RPMI7951 (cell line): ENCODE data around the gene BOLA1. TPM values are rescaled to one million over a fixed set of nuclear protein-coding genes. Genes with fewer than 3 reads are reported as not detected.
"Not testable (repeated sequence)": the region's sequence is repeated elsewhere in the genome, so short reads cannot be mapped to it uniquely, and the experiment has no call there.

Experiments
- DNase-seq: peaks from one replicate; pipeline ENCODE4 v3.0.0-alpha.2; 2012; ENCODE audit warnings: low read depth
- total RNA-seq: library from RNA; depleted of rRNA; stranded (reverse); fragments of >200 nt; shearing (Covaris generic); gene quantifications from 2 replicates; pipeline ENCODE4 v1.2.3, GENCODE V29; 2014; rRNA removed

BOLA1 gene
- total RNA-seq, result 16.7 and 25.0 TPM in 2 replicates

- peak; percentile 91 for DNase-seq
Observed at GRCh38 chr1:149899460-149900284, at the start of gene BOLA1. TSS of gene BOLA1 (plus strand) at chr1:149899568. CDS start at chr1:149900060, 492 bp downstream.

GRCh38 chr1:149849947-149850360, 49.4 kb upstream of the BOLA1 start:
- no peak for DNase-seq

- DNase-seq, result not testable (repeated sequence)
Observed at GRCh38 chr1:149850732-149851345, 48.5 kb upstream of the BOLA1 start.

GRCh38 chr1:149851585-149852213, 47.7 kb upstream of the BOLA1 start:
- DNase-seq, result not testable (repeated sequence)

- DNase-seq, result not testable (repeated sequence)
Observed at GRCh38 chr1:149852263-149852662, 47.1 kb upstream of the BOLA1 start.

GRCh38 chr1:149860271-149860670, 39.1 kb upstream of the BOLA1 start:
- not testable (repeated sequence) for DNase-seq

GRCh38 chr1:149860684-149861496, 38.5 kb upstream of the BOLA1 start:
- not testable (repeated sequence) for DNase-seq

GRCh38 chr1:149861497-149862054, 37.8 kb upstream of the BOLA1 start:
- DNase-seq, result not testable (repeated sequence)

GRCh38 chr1:149866887-149867286, 32.5 kb upstream of the BOLA1 start:
- not testable (repeated sequence) for DNase-seq

GRCh38 chr1:149873060-149873459, 26.3 kb upstream of the BOLA1 start:
- DNase-seq, result not testable (repeated sequence)

GRCh38 chr1:149877211-149877946, 22.0 kb upstream of the BOLA1 start:
- no peak for DNase-seq

GRCh38 chr1:149879556-149879955, 19.8 kb upstream of the BOLA1 start:
- DNase-seq, result no peak

GRCh38 chr1:149881876-149882275, 17.5 kb upstream of the BOLA1 start:
- DNase-seq, result no peak

GRCh38 chr1:149883598-149884247, 15.6 kb upstream of the BOLA1 start:
- DNase-seq, result no peak

- DNase-seq, result peak; percentile 62
Observed at GRCh38 chr1:149884433-149885338, 14.7 kb upstream of the BOLA1 start.

- peak; percentile 91 for DNase-seq
Observed at GRCh38 chr1:149885339-149886120, 13.8 kb upstream of the BOLA1 start.

- DNase-seq, result not testable (repeated sequence)
Observed at GRCh38 chr1:149886121-149886395, 13.3 kb upstream of the BOLA1 start.
